Naive thymus-derived CD4-positive, alpha-beta T cell (primary cell): ENCODE results near the gene SLCO3A1. TPM values are rescaled to one million over a fixed set of nuclear protein-coding genes. Genes with fewer than 3 reads are reported as not detected.

Experiments
- ATAC-seq: fragments of 150-1000 bp; cut with Tn5 transposase; 2 replicates; pipeline ENCODE4 v1.10.0; 2021; ENCODE audit warnings: mild to moderate bottlenecking, moderate library complexity
- CTCF ChIA-PET: fragments of 350-600 bp; sonication (Branson Sonifier 250); formaldehyde crosslinking; loops from one replicate; lab custom pipeline; 2021; ENCODE audit warnings: antibody characterized with exemption; lab: Charles Lee
- POLR2A ChIA-PET: fragments of 350-600 bp; sonication (Branson Sonifier 250); formaldehyde crosslinking; loops from one replicate; lab custom pipeline; 2021; ENCODE audit warnings: antibody characterized with exemption, inconsistent platforms; lab: Charles Lee
- DNase-seq, 9 donors: peaks; one replicate each; pipeline versions ENCODE4 v3.0.0 to v3.0.0-alpha.2; 2020 to 2022; ENCODE audit warnings: mixed read lengths in 1 of 9
- H3K27ac ChIP-seq: one replicate; pipeline ENCODE4 v1.7.0; 2013; ENCODE audit warnings: mild to moderate bottlenecking, low read depth, low read length, moderate library complexity
- H3K27me3 ChIP-seq, 2 donors: one replicate each; pipeline ENCODE4 v1.7.0; 2013; ENCODE audit warnings: low read length in 2 of 2, mild to moderate bottlenecking in 2 of 2, moderate library complexity in 2 of 2; ENCODE audit not compliant: control insufficient read depth in 2 of 2, insufficient read depth in 2 of 2
- H3K36me3 ChIP-seq, 3 experiments: 1 replicate in 2 of 3; 2 replicates in 1 of 3; pipeline ENCODE4 v1.7.0; 2013; ENCODE audit warnings: low read length in 3 of 3, mild to moderate bottlenecking in 3 of 3, moderate library complexity in 1 of 3; ENCODE audit not compliant: insufficient read depth in 3 of 3, control insufficient read depth in 2 of 3
- H3K4me1 ChIP-seq, 2 donors: one replicate each; pipeline ENCODE4 v1.7.0; 2013; ENCODE audit warnings: low read length in 2 of 2, mild to moderate bottlenecking in 2 of 2, moderate library complexity in 1 of 2; ENCODE audit not compliant: control insufficient read depth in 2 of 2, insufficient read depth in 2 of 2
- H3K4me3 ChIP-seq: 2 replicates; pipeline ENCODE4 v1.7.0; 2013; ENCODE audit warnings: mild to moderate bottlenecking, low read length
- H3K9me3 ChIP-seq, 3 experiments: 1 replicate in 2 of 3; 2 replicates in 1 of 3; pipeline ENCODE4 v1.7.0; 2013; ENCODE audit warnings: low read length in 3 of 3; ENCODE audit not compliant: control insufficient read depth in 2 of 3
- H3K27ac Mint-ChIP-seq, 9 donors: one replicate each; pipeline ENCODE4 v1.8.0; 2020 to 2022; ENCODE audit warnings: mixed read lengths in 9 of 9, mild to moderate bottlenecking in 8 of 9, moderate library complexity in 5 of 9, inconsistent platforms in 2 of 9
- H3K27me3 Mint-ChIP-seq, 5 donors: one replicate each; pipeline ENCODE4 v1.8.0; 2021 to 2022; ENCODE audit warnings: mixed read lengths in 5 of 5, mild to moderate bottlenecking in 1 of 5
- H3K36me3 Mint-ChIP-seq, 5 donors: one replicate each; pipeline ENCODE4 v1.8.0; 2020 to 2022; ENCODE audit warnings: mixed read lengths in 5 of 5, mild to moderate bottlenecking in 3 of 5, inconsistent platforms in 1 of 5
- H3K4me1 Mint-ChIP-seq, 7 donors: one replicate each; pipeline ENCODE4 v1.8.0; 2020 to 2022; ENCODE audit warnings: mixed read lengths in 7 of 7, mild to moderate bottlenecking in 3 of 7, inconsistent platforms in 1 of 7
- H3K4me3 Mint-ChIP-seq, 10 donors: one replicate each; pipeline ENCODE4 v1.8.0; 2020 to 2022; ENCODE audit warnings: mild to moderate bottlenecking in 10 of 10, mixed read lengths in 10 of 10, moderate library complexity in 6 of 10, inconsistent platforms in 2 of 10
- H3K9me3 Mint-ChIP-seq, 11 donors: one replicate each; pipeline ENCODE4 v1.8.0; 2020 to 2022; ENCODE audit warnings: mixed read lengths in 11 of 11, mild to moderate bottlenecking in 4 of 11, inconsistent platforms in 1 of 11, moderate library complexity in 1 of 11
- intact Hi-C, 2 donors: fragments of 100-400 bp; cut with micrococcal nuclease; formaldehyde crosslinking; loops; one replicate each; pipeline ENCODE4 v1.15.1; 2023
- polyA plus RNA-seq, 2 donors: library from polyadenylated mRNA; unstranded; fragments of 300-500 nt; fragmentation: Illumina TruSeq; gene quantifications; one replicate each; pipeline ENCODE4 v1.2.3, GENCODE V29; 2021
- total RNA-seq, 6 experiments: library from RNA in 5 of 6; stranded (reverse) in 5 of 6; gene quantifications; 1 replicate in 5 of 6; 2 replicates in 1 of 6; pipeline ENCODE4 v1.2.3 and lab custom pipeline; 2021 to 2026

Gene SLCO3A1
- total and polyA plus RNA-seq, 7 experiments from 2014 or later = 15.4 to 69.1 (median 24.3) TPM

GRCh38 chr15:91855241-91855640 lies 1.7 kb downstream of the SLCO3A1 start:
- Histone ChIP-seq H3K4me3 (peak overlapping the region; percentile 63), H3K4me1 (peaks cover 63 to 71% of the 10 kb centered on the region in 2 donors), H3K27me3 (no peaks in the 10 kb centered on the region), H3K36me3 (no peaks in the 10 kb centered on the region), H3K27ac (peak overlapping the region; percentile 76), H3K9me3 (no peaks in the 10 kb centered on the region)
- Mint-ChIP-seq H3K9me3 (no peaks in the 10 kb centered on the region), H3K27ac (peak overlapping the region; percentile 67 to 95 (median 91)), H3K4me1 (peaks cover 51 to 78% (median 70%) of the 10 kb centered on the region in 7 donors), H3K36me3 (peaks cover 0 to 4% (median 0%) of the 10 kb centered on the region in 5 donors), H3K27me3 (no peaks in the 10 kb centered on the region), H3K4me3 (peak overlapping the region; percentile 72 to 94 (median 86))
- DNase-seq (no peak), ATAC-seq (no peak)
- intact Hi-C loops = loop anchor here (5.0 to 10.0 kb wide), 4 partner anchors 152 to 1050 kb away; partner anchors contain the start of genes CHD2 (in 2 of the 2), HDDC3 (in 1 of the 2), RCCD1 (in 1 of the 2) and UNC45A (in 1 of the 2)
- POLR2A ChIA-PET = interaction anchor here (0.6 kb wide), 1 partner anchor 1109 kb away, joined by 3 read pairs; no protein-coding TSS in a partner anchor
- CTCF ChIA-PET = interaction anchor here (1.3 kb wide), 1 partner anchor 87 kb away, joined by 6 read pairs; no protein-coding TSS in a partner anchor

DNA sequence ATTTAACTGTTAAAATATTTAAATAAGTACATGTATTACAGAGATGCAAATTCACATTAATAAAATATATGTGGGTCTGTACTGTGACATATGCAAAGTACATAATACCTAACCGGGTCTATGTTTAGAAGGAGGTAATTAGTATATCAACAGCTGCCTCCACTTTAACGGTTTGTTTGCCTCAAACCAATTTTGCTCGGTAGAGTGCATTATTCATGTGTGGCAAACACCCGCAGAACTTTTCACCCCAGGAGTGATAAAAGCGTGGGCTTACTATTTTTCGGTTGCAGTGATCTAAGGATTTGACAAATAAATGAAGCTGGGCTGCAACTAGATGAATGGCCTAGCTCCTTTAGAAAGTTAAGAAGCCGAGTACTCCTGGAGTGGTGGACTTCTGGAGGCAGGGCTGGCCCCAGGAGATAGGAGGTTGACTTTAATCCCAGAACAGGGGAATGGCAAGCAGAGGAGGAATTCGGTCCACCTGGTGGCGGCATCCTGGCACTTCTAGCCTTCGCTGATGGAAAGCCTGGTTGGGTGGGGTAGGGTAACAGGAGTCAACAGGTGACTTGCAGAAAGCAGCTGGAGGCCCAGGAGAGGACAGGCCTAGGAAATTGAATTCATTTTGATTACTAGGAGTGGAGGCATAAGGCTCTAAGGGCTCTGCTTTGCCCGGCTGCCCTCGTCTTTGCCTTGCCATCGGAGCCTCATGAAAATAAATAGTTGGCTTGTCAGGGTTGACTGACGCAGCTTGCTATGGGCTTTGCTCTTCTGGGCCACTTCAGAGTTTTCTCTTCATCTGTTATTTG lies 2.4 kb downstream of the SLCO3A1 start:
- H3K4me3 ChIP-seq = peak overlapping the region; percentile 9
- POLR2A ChIA-PET = no interaction called here
- H3K4me1 ChIP-seq = peaks cover 68 to 78% of the 10 kb centered on the region in 2 donors
- Mint-ChIP-seq H3K4me3 (peak overlapping the region in 9 of 10 donors; percentile 39 to 94 (median 80)), H3K9me3 (no peaks in the 10 kb centered on the region), H3K36me3 (peaks cover 0 to 4% (median 0%) of the 10 kb centered on the region in 5 donors), H3K4me1 (peaks cover 51 to 79% (median 76%) of the 10 kb centered on the region in 7 donors), H3K27me3 (no peaks in the 10 kb centered on the region), H3K27ac (peak overlapping the region; percentile 64 to 95 (median 89))
- peak overlapping the region; percentile 67 for H3K27ac ChIP-seq
- H3K27me3 ChIP-seq = no peaks in the 10 kb centered on the region
- CTCF ChIA-PET = interaction anchor here (1.3 kb wide), 1 partner anchor 86 kb away, joined by 6 read pairs; no protein-coding TSS in a partner anchor
- ATAC-seq = no peak
- H3K36me3 ChIP-seq = no peaks in the 10 kb centered on the region
- H3K9me3 ChIP-seq = no peaks in the 10 kb centered on the region
- intact Hi-C loops = loop anchor here (5.0 to 10.0 kb wide), 4 partner anchors 151 to 1049 kb away; partner anchors contain the start of genes CHD2 (in 2 of the 2), HDDC3 (in 1 of the 2), RCCD1 (in 1 of the 2) and UNC45A (in 1 of the 2)
- no peak for DNase-seq

- Histone ChIP-seq H3K36me3 (no peaks in the 10 kb centered on the region), H3K4me3 (peak overlapping the region; percentile 8), H3K27ac (peak overlapping the region; percentile 67), H3K9me3 (no peaks in the 10 kb centered on the region), H3K27me3 (no peaks in the 10 kb centered on the region), H3K4me1 (peaks cover 68 to 81% of the 10 kb centered on the region in 2 donors)
- Mint-ChIP-seq H3K4me3 (peak overlapping the region; percentile 39 to 85 (median 66)), H3K27ac (peak overlapping the region; percentile 84 to 95 (median 89)), H3K9me3 (no peaks in the 10 kb centered on the region), H3K36me3 (peaks cover 0 to 4% (median 0%) of the 10 kb centered on the region in 5 donors), H3K4me1 (peaks cover 43 to 82% (median 75%) of the 10 kb centered on the region in 7 donors), H3K27me3 (no peaks in the 10 kb centered on the region)
- ATAC-seq (no peak), DNase-seq (peak in 3 of 9 donors; percentile 15 to 47 (median 17))
- ChIA-PET POLR2A (no interaction called here), CTCF (no interaction called here)
- intact Hi-C loops = loop anchor here (1.0 to 10.0 kb wide), 5 partner anchors 64 to 1048 kb away; partner anchors contain the start of genes CHD2 (in 2 of the 2), HDDC3 (in 1 of the 2), RCCD1 (in 1 of the 2) and UNC45A (in 1 of the 2)
These were observed 3.7 kb downstream of the SLCO3A1 start for GRCh38 chr15:91857224-91857585.

DNA sequence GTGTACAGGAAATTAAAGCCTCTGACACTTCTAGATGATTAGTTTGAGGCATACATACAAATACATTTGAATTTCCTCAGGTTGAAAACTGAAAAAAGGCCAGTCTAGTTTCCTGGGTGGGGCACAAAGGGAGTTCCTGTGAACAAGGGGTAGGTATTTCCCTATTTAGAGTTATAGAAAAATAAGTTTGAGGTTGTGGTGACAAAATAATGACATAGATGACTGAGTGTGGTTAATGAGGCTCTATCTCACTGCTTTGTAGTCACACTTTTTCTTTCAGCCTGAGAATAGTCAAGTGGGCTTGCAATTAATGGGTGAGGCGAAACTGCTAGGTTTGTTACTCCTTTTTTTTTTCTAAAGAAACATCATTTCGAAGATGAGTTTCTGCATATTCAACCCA lies 4.3 kb downstream of the SLCO3A1 start:
- peaks cover 0 to 3% (median 0%) of the 10 kb centered on the region in 5 donors for H3K27me3 Mint-ChIP-seq
- H3K27ac Mint-ChIP-seq = peak overlapping the region; percentile 84 to 95 (median 89)
- H3K9me3 Mint-ChIP-seq = no peaks in the 10 kb centered on the region
- peaks cover 0 to 7% (median 0%) of the 10 kb centered on the region in 5 donors for H3K36me3 Mint-ChIP-seq
- H3K4me1 Mint-ChIP-seq = peaks cover 42 to 84% (median 76%) of the 10 kb centered on the region in 7 donors
- no peaks in the 10 kb centered on the region for H3K36me3 ChIP-seq
- peak overlapping the region; percentile 8 for H3K4me3 ChIP-seq
- H3K27ac ChIP-seq = peak overlapping the region; percentile 67
- CTCF ChIA-PET = interaction anchor here (0.8 kb wide), 1 partner anchor 151 kb away, joined by 3 read pairs; no protein-coding TSS in a partner anchor
- no peaks in the 10 kb centered on the region for H3K27me3 ChIP-seq
- peak overlapping the region; percentile 22 to 85 (median 66) for H3K4me3 Mint-ChIP-seq
- H3K4me1 ChIP-seq = peaks cover 62 to 82% of the 10 kb centered on the region in 2 donors
- peak in 7 of 9 donors; percentile 52 to 80 (median 74) for DNase-seq
- H3K9me3 ChIP-seq = no peaks in the 10 kb centered on the region
- intact Hi-C loops = loop anchor here (1.0 to 10.0 kb wide), 7 partner anchors 9 to 1047 kb away; partner anchors contain the start of genes CHD2 (in 2 of the 2), HDDC3 (in 1 of the 2), RCCD1 (in 1 of the 2) and UNC45A (in 1 of the 2)
- peak; percentile 68 for ATAC-seq
- POLR2A ChIA-PET = no interaction called here

DNA sequence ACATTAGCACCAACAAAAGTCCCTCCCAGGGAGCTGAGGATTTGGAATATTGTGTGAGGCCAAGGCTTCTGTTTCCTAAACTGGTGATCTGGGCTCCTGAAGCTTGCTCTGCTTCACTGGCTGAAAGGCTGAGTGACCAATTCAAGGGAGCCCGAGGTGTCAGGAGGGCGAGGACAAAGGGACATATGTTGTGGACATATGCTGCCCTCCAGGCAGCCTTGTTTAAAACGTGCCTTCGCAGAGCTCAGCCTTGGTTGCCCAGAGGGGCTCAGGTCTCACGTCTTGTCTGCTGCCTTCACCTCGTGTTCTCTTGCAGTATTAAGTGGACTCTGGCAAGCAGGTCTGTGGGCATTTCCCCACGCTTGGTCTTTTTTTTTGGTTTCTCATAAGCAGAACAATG lies 7.0 kb downstream of the SLCO3A1 start:
- ATAC-seq (no peak), DNase-seq (no peak)
- Histone ChIP-seq H3K4me3 (no peak overlapping the region), H3K4me1 (peaks cover 74 to 84% of the 10 kb centered on the region in 2 donors), H3K27ac (no peak overlapping the region), H3K36me3 (no peaks in the 10 kb centered on the region), H3K27me3 (no peaks in the 10 kb centered on the region), H3K9me3 (no peaks in the 10 kb centered on the region)
- Mint-ChIP-seq H3K4me1 (peaks cover 55 to 98% (median 88%) of the 10 kb centered on the region in 7 donors), H3K9me3 (no peaks in the 10 kb centered on the region), H3K27ac (peak overlapping the region in 5 of 9 donors; percentile 59 to 92 (median 69)), H3K36me3 (peaks cover 0 to 7% (median 0%) of the 10 kb centered on the region in 5 donors), H3K27me3 (peaks cover 0 to 3% (median 0%) of the 10 kb centered on the region in 5 donors), H3K4me3 (peak overlapping the region in 1 of 10 donors; percentile 19)
- POLR2A ChIA-PET = interaction anchor here (1.4 kb wide), 1 partner anchor 11 kb away, joined by 3 read pairs; no protein-coding TSS in a partner anchor
- CTCF ChIA-PET = interaction anchor here (1.5 kb wide), 1 partner anchor 28 kb away, joined by 7 read pairs; no protein-coding TSS in a partner anchor
- intact Hi-C loops = no loop called here

GRCh38 chr15:91861223-91861622 lies 7.7 kb downstream of the SLCO3A1 start:
- CTCF ChIA-PET = interaction anchor here (0.6 kb wide), 1 partner anchor 1502 kb away, joined by 5 read pairs; no protein-coding TSS in a partner anchor
- intact Hi-C loops = no loop called here

More at GRCh38 chr15:91861223-91861622, 7.7 kb downstream of the SLCO3A1 start:
- no peaks in the 10 kb centered on the region for H3K9me3 ChIP-seq
- peaks cover 69 to 77% of the 10 kb centered on the region in 2 donors for H3K4me1 ChIP-seq
- DNase-seq (no peak), ATAC-seq (peak; percentile 46)
- H3K27me3 ChIP-seq = no peaks in the 10 kb centered on the region
- H3K4me3 ChIP-seq = no peak overlapping the region
- POLR2A ChIA-PET = interaction anchor here (1.4 kb wide), 1 partner anchor 10 kb away, joined by 3 read pairs; no protein-coding TSS in a partner anchor
- H3K9me3 Mint-ChIP-seq = no peaks in the 10 kb centered on the region
- peak overlapping the region in 7 of 9 donors; percentile 13 to 92 (median 64) for H3K27ac Mint-ChIP-seq
- peaks cover 0 to 3% (median 0%) of the 10 kb centered on the region in 5 donors for H3K27me3 Mint-ChIP-seq
- H3K27ac ChIP-seq = no peak overlapping the region
- peaks cover 0 to 7% (median 0%) of the 10 kb centered on the region in 5 donors for H3K36me3 Mint-ChIP-seq
- H3K4me3 Mint-ChIP-seq = peak overlapping the region in 8 of 10 donors; percentile 13 to 58 (median 32)
- peaks cover 55 to 98% (median 88%) of the 10 kb centered on the region in 7 donors for H3K4me1 Mint-ChIP-seq
- H3K36me3 ChIP-seq = no peaks in the 10 kb centered on the region
